ENCODE measurements around the gene OFD1.

DNA sequence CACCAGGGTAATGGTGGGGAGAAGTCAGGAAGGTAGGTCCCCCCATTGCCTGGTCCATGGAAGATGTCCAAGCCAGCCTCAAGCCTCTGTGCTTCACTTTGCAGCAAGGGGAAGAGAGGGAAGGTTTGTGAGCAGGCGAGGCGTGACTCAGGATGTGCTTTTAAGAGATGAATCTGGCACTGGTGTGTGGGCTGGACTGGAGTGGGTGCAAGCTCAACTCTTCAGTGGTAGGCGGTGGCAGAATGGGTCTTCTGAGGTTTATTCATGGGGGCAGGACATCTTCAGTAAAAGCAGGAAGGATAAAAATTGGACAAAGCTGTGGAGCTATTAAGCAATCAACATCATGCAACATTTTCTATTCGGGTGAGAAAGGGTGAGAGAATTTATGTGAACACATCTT is 63.0 kb downstream of the OFD1 start:
- TF ChIP-seq CTCF (IDR thresholded peaks at IDR 0.05), result no peak
- no peak for TF ChIP-seq RCOR1 (IDR thresholded peaks at IDR 0.05; ENCODE audit: low read length)
- TF ChIP-seq TEAD4 (IDR thresholded peaks at IDR 0.05; ENCODE audit: borderline replicate concordance, insufficient read depth), result no peak
- no peak for TF ChIP-seq IRF3 (IDR thresholded peaks at IDR 0.05; ENCODE audit: low read depth, low read length)
- TF ChIP-seq, protein P1, sequence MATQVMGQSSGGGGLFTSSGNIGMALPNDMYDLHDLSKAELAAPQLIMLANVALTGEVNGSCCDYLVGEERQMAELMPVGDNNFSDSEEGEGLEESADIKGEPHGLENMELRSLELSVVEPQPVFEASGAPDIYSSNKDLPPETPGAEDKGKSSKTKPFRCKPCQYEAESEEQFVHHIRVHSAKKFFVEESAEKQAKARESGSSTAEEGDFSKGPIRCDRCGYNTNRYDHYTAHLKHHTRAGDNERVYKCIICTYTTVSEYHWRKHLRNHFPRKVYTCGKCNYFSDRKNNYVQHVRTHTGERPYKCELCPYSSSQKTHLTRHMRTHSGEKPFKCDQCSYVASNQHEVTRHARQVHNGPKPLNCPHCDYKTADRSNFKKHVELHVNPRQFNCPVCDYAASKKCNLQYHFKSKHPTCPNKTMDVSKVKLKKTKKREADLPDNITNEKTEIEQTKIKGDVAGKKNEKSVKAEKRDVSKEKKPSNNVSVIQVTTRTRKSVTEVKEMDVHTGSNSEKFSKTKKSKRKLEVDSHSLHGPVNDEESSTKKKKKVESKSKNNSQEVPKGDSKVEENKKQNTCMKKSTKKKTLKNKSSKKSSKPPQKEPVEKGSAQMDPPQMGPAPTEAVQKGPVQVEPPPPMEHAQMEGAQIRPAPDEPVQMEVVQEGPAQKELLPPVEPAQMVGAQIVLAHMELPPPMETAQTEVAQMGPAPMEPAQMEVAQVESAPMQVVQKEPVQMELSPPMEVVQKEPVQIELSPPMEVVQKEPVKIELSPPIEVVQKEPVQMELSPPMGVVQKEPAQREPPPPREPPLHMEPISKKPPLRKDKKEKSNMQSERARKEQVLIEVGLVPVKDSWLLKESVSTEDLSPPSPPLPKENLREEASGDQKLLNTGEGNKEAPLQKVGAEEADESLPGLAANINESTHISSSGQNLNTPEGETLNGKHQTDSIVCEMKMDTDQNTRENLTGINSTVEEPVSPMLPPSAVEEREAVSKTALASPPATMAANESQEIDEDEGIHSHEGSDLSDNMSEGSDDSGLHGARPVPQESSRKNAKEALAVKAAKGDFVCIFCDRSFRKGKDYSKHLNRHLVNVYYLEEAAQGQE (IDR thresholded peaks at IDR 0.05; ENCODE audit: low read depth, low read length), result no peak
- no peak for TF ChIP-seq EP300 (IDR thresholded peaks at IDR 0.05; ENCODE audit: borderline replicate concordance in 1 of 2, low read depth in 1 of 2, low read length in 1 of 2)
- TF ChIP-seq FOSL2 (IDR thresholded peaks at IDR 0.05; ENCODE audit: borderline replicate concordance, low read depth), result no peak
- TF ChIP-seq ZBTB33 (IDR thresholded peaks at IDR 0.05; ENCODE audit: borderline replicate concordance, low read depth), result no peak
- TF ChIP-seq MAX (IDR thresholded peaks at IDR 0.05; ENCODE audit: low read depth), result no peak
- TF ChIP-seq RXRA (IDR thresholded peaks at IDR 0.05; ENCODE audit: borderline replicate concordance, low read depth), result no peak
- no peak for TF ChIP-seq FOXJ3 (CRISPR knock-in tag; IDR thresholded peaks at IDR 0.05)
- TF ChIP-seq SIN3A (IDR thresholded peaks at IDR 0.05; ENCODE audit: borderline replicate concordance, low read depth, low read length), result no peak
- TF ChIP-seq FOXM1 (IDR thresholded peaks at IDR 0.05; ENCODE audit: low read depth), result no peak
